NB4 (cell line): ENCODE results near the gene RPS19BP1.

Source experiments
- DNase-seq: peaks from one replicate; pipeline ENCODE4 v3.0.0; 2010; ENCODE audit warnings: low read depth
- H3K4me3 ChIP-seq: one replicate; pipeline ENCODE4 v1.5.1; 2011; ENCODE audit warnings: mild to moderate bottlenecking, low read depth, low read length, moderate library complexity
- MYC ChIP-seq: IDR thresholded peaks from 2 replicates; pipeline ENCODE4 v1.6.1; 2011; ENCODE audit warnings: low read depth, low read length
- POLR2A ChIP-seq: IDR thresholded peaks from 2 replicates; pipeline ENCODE4 v1.6.1; 2011; ENCODE audit warnings: mild to moderate bottlenecking; ENCODE audit not compliant: insufficient read length; ENCODE audit errors: extremely low read depth
- TF ChIP-seq, protein P1 (sequence below): IDR thresholded peaks from one replicate; pipeline ENCODE4 v1.5.1; 2012; ENCODE audit warnings: low read depth, low read length
- TF ChIP-seq, protein P2 (sequence below): IDR thresholded peaks from 2 replicates; pipeline ENCODE4 v1.6.1; 2011; ENCODE audit warnings: low read depth, low read length

Gene RPS19BP1

DNA sequence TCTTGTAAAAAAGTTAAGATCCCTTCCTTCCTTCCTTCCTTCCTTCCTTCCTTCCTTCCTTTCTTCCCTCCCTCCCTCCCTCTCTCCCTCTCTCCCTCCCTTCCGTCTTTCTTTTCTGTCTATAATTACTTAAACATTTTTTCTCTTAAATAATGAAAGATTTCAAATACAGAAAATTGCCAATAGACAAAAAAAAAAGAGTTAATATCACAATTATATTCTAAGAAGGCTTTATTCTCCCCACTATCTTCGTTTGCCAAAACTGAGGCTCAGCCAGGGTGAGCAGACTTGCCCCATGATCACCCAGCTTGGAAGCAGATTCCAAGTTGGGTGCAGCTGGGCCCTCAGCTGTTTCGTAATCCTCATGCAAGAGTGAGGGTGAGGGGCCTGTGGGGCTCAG lies 37.7 kb upstream of the RPS19BP1 start:
- DNase-seq = no peak
- TF ChIP-seq, protein P1, sequence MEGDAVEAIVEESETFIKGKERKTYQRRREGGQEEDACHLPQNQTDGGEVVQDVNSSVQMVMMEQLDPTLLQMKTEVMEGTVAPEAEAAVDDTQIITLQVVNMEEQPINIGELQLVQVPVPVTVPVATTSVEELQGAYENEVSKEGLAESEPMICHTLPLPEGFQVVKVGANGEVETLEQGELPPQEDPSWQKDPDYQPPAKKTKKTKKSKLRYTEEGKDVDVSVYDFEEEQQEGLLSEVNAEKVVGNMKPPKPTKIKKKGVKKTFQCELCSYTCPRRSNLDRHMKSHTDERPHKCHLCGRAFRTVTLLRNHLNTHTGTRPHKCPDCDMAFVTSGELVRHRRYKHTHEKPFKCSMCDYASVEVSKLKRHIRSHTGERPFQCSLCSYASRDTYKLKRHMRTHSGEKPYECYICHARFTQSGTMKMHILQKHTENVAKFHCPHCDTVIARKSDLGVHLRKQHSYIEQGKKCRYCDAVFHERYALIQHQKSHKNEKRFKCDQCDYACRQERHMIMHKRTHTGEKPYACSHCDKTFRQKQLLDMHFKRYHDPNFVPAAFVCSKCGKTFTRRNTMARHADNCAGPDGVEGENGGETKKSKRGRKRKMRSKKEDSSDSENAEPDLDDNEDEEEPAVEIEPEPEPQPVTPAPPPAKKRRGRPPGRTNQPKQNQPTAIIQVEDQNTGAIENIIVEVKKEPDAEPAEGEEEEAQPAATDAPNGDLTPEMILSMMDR = no peak
- TF ChIP-seq POLR2A (no peak), MYC (no peak)
- TF ChIP-seq, protein P2, sequence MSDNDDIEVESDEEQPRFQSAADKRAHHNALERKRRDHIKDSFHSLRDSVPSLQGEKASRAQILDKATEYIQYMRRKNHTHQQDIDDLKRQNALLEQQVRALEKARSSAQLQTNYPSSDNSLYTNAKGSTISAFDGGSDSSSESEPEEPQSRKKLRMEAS = no peak
- no peak overlapping the region for H3K4me3 ChIP-seq

DNA sequence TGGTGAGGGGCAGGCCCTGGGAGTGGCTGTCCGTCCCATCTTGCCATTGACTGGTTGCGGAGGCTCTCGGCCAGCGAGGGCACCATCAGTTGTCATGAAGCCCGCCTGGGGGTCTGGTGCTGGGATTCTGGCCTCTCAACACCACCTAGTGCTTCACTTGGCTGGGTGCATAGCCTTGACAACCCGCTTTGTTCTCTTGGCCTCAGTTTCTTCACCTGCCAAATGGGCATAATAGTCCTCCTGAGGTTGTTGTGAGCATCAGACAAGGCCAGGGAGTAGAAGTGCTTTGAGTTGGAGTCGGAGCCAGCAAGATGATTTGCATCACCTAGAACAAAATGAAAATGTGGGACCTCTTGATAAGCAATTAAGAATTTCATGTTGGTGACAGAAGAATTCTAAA lies 36.5 kb upstream of the RPS19BP1 start:
- H3K4me3 ChIP-seq = no peak overlapping the region
- TF ChIP-seq MYC (no peak), POLR2A (no peak)
- TF ChIP-seq, protein P1 = no peak
- TF ChIP-seq, protein P2 = no peak
- DNase-seq = no peak

DNA sequence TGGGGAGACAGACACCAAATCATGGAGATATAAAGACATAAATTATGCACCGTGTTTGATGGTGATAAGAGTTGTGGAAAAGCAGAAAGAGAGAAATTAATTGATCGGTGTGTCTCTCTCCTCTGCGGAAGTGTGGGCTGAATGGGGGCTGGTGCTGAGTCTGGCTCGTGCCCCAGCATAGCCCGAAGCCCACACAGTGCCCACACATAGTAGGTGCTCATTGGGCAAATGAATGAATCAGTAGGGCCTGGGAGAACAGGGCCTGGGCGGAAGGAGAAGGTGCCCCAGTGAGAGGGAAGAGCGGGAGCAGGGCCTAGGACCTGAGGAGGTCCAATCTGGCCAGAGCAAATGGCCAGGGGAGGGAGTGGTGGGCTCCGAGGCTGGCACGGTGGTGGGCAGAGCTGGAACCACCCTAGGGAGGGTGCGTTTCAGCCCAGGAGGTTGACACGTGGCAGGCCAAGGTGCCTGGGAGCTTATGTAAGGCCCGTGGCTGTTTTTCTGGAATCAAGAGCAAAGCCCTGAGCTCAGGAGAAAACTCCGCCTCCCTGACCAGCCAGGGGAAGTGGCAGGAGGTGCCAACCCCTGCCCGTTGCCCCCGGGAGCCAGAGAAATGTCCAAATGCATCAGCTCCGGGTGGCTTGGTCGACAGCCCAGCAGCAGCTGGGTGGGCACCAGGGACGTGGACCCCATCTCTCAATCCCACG lies 35.9 kb upstream of the RPS19BP1 start:
- H3K4me3 ChIP-seq = no peak overlapping the region
- no peak for DNase-seq

DNA sequence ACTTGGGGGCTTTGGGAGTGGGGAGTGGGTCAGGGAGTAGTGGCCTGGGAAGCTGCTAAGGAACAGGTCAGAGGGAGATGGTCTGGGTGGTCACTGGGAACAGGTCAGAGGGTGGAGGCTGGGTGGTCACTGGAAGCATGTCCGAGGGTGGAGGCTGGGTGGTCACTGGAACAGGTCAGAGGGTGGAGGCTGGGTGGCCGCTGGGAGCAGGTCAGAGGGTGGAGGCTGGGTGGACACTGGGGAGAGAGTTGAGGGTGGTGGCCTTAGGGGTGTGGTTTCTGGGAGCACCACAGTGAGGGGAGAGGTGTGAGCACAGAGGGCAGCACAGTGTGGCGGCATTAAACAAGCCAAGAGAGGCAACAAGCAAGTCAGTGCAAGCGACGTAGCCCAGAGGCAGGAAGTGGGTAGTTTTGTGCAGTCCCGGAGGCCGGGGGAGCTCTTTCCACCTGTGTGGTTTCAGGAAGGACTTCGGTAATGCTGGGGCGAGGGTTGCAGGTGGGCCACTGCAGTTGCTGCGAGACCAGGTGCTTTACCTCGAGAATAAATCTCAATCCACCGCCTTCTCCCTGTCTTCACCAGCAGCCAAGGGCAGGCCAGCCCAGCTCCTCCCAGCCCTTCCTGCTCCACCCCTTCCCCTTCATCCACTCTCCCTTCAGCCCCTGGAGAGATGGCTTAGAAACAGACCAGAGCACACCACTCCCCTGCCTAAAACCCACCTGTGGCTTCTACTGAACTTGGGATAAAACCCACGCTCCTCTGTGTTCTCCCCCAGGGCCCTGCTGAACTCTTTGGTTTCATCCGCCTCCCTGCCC lies 34.8 kb upstream of the RPS19BP1 start:
- TF ChIP-seq, protein P1 = no peak
- TF ChIP-seq, protein P2 = no peak
- TF ChIP-seq MYC (no peak), POLR2A (no peak)
- DNase-seq = no peak
- no peak overlapping the region for H3K4me3 ChIP-seq

More for the DNA sequence above, 35.9 kb upstream of the RPS19BP1 start:
- TF ChIP-seq POLR2A (no peak), MYC (no peak)
- TF ChIP-seq, protein P1 = no peak
- TF ChIP-seq, protein P2 = no peak

DNA sequence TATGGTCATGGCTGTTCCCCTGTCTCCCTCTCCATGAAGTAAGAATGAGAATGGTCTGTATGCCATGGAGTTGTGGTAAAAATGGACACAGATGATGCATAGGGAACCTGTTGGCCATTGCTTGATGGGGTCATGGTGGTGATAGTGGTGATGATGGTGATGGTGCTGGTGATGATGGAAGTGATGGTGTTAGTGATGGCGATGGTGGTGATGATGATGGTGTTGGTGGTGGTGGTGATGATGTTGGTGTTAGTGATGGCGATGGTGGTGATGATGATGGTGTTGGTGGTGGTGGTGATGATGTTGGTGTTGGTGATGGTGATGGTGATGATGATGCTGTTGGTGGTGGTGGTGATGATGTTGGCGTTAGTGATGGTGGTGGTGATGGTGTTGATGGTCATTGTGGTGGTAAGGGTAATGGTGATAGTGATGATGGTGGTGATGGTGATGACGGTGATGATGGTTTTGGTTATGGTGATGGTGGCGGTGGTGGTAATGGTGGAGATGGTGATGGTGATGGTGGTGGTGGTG lies 32.9 kb upstream of the RPS19BP1 start:
- TF ChIP-seq, protein P1 = no peak
- TF ChIP-seq MYC (no peak), POLR2A (no peak)
- TF ChIP-seq, protein P2 = no peak
- DNase-seq = no peak
- no peak overlapping the region for H3K4me3 ChIP-seq
